WERI-Rb-1 (cell line): ENCODE results near the gene ATP8B3.

Experiments
- DNase-seq: peaks from one replicate; pipeline ENCODE4 v3.0.0-alpha.2; 2020
- H3K27ac ChIP-seq: fragments of 250-450 bp; sonication (Bioruptor Pico); 2 replicates; pipeline ENCODE4 v1.5.1; 2020; ENCODE audit warnings: mild to moderate bottlenecking, moderate library complexity
- H3K27me3 ChIP-seq: fragments of 250-450 bp; sonication (Bioruptor Pico); 2 replicates; pipeline ENCODE4 v1.5.1; 2021; ENCODE audit warnings: mild to moderate bottlenecking, low read depth, moderate library complexity; ENCODE audit not compliant: insufficient read depth, severe bottlenecking
- H3K36me3 ChIP-seq: fragments of 250-450 bp; sonication (Bioruptor Pico); 2 replicates; pipeline ENCODE4 v1.5.1; 2020; ENCODE audit warnings: mild to moderate bottlenecking, moderate library complexity
- H3K4me3 ChIP-seq: 2 replicates; pipeline ENCODE4 v1.5.1; 2011; ENCODE audit warnings: low read depth, mild to moderate bottlenecking, control low read depth, low read length
- H3K9me3 ChIP-seq: fragments of 250-450 bp; sonication (Bioruptor Pico); 2 replicates; pipeline ENCODE4 v1.5.1; 2021; ENCODE audit warnings: mild to moderate bottlenecking, moderate library complexity; ENCODE audit not compliant: severe bottlenecking
- CTCF ChIP-seq: IDR thresholded peaks from 2 replicates; pipeline ENCODE4 v1.5.1; 2011; ENCODE audit warnings: low read depth, mild to moderate bottlenecking, control low read depth, inconsistent platforms, low read length

ATP8B3 gene

GRCh38 chr19:1858412-1859081 is 46.5 kb upstream of the ATP8B3 start:
- Histone ChIP-seq H3K27me3 (no peaks in the 10 kb centered on the region), H3K27ac (peak overlapping the region; percentile 48)
- no peak for TF ChIP-seq CTCF

GRCh38 chr19:1857648-1858326 is 45.7 kb upstream of the ATP8B3 start:
- Histone ChIP-seq H3K27me3 (no peaks in the 10 kb centered on the region), H3K36me3 (peaks cover 7% of the 10 kb centered on the region), H3K4me3 (peak overlapping the region; percentile 42), H3K9me3 (no peaks in the 10 kb centered on the region), H3K27ac (peak overlapping the region; percentile 96)
- TF ChIP-seq CTCF: no peak
- DNase-seq: no peak

More at GRCh38 chr19:1858412-1859081, 46.5 kb upstream of the ATP8B3 start:
- DNase-seq: no peak
- peaks cover 7% of the 10 kb centered on the region for H3K36me3 ChIP-seq
- H3K4me3 ChIP-seq: peak overlapping the region; percentile 20; the same call in 1 of the 2 replicates
- H3K9me3 ChIP-seq: no peaks in the 10 kb centered on the region

- DNase-seq: peak; percentile 92
- peak overlapping the region; percentile 96 for H3K27ac ChIP-seq
- H3K27me3 ChIP-seq: no peaks in the 10 kb centered on the region
- peak overlapping the region; percentile 42 for H3K4me3 ChIP-seq
- TF ChIP-seq CTCF: no peak
- no peaks in the 10 kb centered on the region for H3K9me3 ChIP-seq
- peaks cover 7% of the 10 kb centered on the region for H3K36me3 ChIP-seq
Measured at GRCh38 chr19:1856698-1857603, 44.9 kb upstream of the ATP8B3 start.

- Histone ChIP-seq H3K27me3 (no peaks in the 10 kb centered on the region), H3K27ac (peak overlapping the region; percentile 96), H3K36me3 (peaks cover 7% of the 10 kb centered on the region), H3K9me3 (no peaks in the 10 kb centered on the region), H3K4me3 (peak overlapping the region; percentile 42)
- DNase-seq: peak; percentile 64
- TF ChIP-seq CTCF: no peak
Measured at GRCh38 chr19:1856345-1856697, 44.2 kb upstream of the ATP8B3 start.

GRCh38 chr19:1855828-1856255 is 43.8 kb upstream of the ATP8B3 start:
- Histone ChIP-seq H3K27me3 (no peaks in the 10 kb centered on the region), H3K9me3 (no peaks in the 10 kb centered on the region), H3K27ac (peak overlapping the region; percentile 96), H3K36me3 (peaks cover 7% of the 10 kb centered on the region), H3K4me3 (peak overlapping the region; percentile 42)
- no peak for DNase-seq
- TF ChIP-seq CTCF: no peak
